HL-60 (cell line): Measurements from ENCODE around the gene S100B.

Source experiments
- DNase-seq, 2 experiments: peaks; one replicate each; pipeline ENCODE4 v3.0.0-alpha.2; 2010 to 2020; ENCODE audit warnings: low read depth in 1 of 2, low spot score in 1 of 2
- H3K27ac ChIP-seq: fragments of 250-450 bp; sonication (Bioruptor Pico); replicated peaks from 2 replicates; pipeline ENCODE4 v1.5.1; 2020; ENCODE audit warnings: mild to moderate bottlenecking, moderate library complexity
- H3K27me3 ChIP-seq: fragments of 250-450 bp; sonication (Bioruptor Pico); 2 replicates; pipeline ENCODE4 v1.5.1; 2021; ENCODE audit warnings: mild to moderate bottlenecking, moderate library complexity; ENCODE audit not compliant: insufficient read depth, poor library complexity, severe bottlenecking
- H3K4me3 ChIP-seq: replicated peaks from 2 replicates; pipeline ENCODE4 v1.5.1; 2011; ENCODE audit warnings: mild to moderate bottlenecking, control low read depth, low read length; ENCODE audit not compliant: insufficient read depth
- GABPA ChIP-seq: IDR thresholded peaks from 2 replicates; pipeline ENCODE4 v1.6.1; 2012; ENCODE audit warnings: low read depth
- POLR2AphosphoS5 ChIP-seq: IDR thresholded peaks from 2 replicates; pipeline ENCODE4 v1.6.1; 2012; ENCODE audit warnings: low read depth
- SPI1 ChIP-seq: IDR thresholded peaks from 2 replicates; pipeline ENCODE4 v1.6.1; 2012; ENCODE audit warnings: low read depth, mild to moderate bottlenecking, borderline replicate concordance
- TF ChIP-seq, protein P1 (sequence below): IDR thresholded peaks from one replicate; pipeline ENCODE4 v1.5.1; 2011; ENCODE audit warnings: low read length, control low read depth, inconsistent platforms; ENCODE audit not compliant: insufficient read depth
- TF ChIP-seq, protein P2 (sequence below): IDR thresholded peaks from 2 replicates; pipeline ENCODE4 v1.6.1; 2012; ENCODE audit warnings: low read depth; ENCODE audit not compliant: insufficient replicate concordance

S100B gene

GRCh38 chr21:46636181-46636512 is 31.3 kb upstream of the S100B start:
- no peaks in the 10 kb centered on the region for H3K27me3 ChIP-seq
- peak overlapping the region; percentile 92 for H3K4me3 ChIP-seq
- DNase-seq: no peak
- H3K27ac ChIP-seq: peak overlapping the region; percentile 99
- TF ChIP-seq SPI1: no peak
- no peak for TF ChIP-seq POLR2AphosphoS5
- TF ChIP-seq, protein P1, sequence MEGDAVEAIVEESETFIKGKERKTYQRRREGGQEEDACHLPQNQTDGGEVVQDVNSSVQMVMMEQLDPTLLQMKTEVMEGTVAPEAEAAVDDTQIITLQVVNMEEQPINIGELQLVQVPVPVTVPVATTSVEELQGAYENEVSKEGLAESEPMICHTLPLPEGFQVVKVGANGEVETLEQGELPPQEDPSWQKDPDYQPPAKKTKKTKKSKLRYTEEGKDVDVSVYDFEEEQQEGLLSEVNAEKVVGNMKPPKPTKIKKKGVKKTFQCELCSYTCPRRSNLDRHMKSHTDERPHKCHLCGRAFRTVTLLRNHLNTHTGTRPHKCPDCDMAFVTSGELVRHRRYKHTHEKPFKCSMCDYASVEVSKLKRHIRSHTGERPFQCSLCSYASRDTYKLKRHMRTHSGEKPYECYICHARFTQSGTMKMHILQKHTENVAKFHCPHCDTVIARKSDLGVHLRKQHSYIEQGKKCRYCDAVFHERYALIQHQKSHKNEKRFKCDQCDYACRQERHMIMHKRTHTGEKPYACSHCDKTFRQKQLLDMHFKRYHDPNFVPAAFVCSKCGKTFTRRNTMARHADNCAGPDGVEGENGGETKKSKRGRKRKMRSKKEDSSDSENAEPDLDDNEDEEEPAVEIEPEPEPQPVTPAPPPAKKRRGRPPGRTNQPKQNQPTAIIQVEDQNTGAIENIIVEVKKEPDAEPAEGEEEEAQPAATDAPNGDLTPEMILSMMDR: no peak
- no peak for TF ChIP-seq GABPA
- TF ChIP-seq, protein P2, sequence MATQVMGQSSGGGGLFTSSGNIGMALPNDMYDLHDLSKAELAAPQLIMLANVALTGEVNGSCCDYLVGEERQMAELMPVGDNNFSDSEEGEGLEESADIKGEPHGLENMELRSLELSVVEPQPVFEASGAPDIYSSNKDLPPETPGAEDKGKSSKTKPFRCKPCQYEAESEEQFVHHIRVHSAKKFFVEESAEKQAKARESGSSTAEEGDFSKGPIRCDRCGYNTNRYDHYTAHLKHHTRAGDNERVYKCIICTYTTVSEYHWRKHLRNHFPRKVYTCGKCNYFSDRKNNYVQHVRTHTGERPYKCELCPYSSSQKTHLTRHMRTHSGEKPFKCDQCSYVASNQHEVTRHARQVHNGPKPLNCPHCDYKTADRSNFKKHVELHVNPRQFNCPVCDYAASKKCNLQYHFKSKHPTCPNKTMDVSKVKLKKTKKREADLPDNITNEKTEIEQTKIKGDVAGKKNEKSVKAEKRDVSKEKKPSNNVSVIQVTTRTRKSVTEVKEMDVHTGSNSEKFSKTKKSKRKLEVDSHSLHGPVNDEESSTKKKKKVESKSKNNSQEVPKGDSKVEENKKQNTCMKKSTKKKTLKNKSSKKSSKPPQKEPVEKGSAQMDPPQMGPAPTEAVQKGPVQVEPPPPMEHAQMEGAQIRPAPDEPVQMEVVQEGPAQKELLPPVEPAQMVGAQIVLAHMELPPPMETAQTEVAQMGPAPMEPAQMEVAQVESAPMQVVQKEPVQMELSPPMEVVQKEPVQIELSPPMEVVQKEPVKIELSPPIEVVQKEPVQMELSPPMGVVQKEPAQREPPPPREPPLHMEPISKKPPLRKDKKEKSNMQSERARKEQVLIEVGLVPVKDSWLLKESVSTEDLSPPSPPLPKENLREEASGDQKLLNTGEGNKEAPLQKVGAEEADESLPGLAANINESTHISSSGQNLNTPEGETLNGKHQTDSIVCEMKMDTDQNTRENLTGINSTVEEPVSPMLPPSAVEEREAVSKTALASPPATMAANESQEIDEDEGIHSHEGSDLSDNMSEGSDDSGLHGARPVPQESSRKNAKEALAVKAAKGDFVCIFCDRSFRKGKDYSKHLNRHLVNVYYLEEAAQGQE: no peak

- DNase-seq: peak; percentile 90 to 97
- H3K4me3 ChIP-seq: peak within 1 kb of the TSS; percentile 92
- H3K27ac ChIP-seq: peak within 1 kb of the TSS; percentile 99
- H3K27me3 ChIP-seq: no peaks in the 10 kb centered on the region
- TF ChIP-seq, protein P1: no peak
- TF ChIP-seq POLR2AphosphoS5: peak; percentile 91; the same call in 1 of the 2 replicates
These were observed 30.7 kb upstream of the S100B start, which contains the start of gene PRMT2 for GRCh38 chr21:46635324-46636180. PRMT2 (plus strand) TSS chr21:46635674; CDS start chr21:46636952, 1,278 bp downstream.

GRCh38 chr21:46634966-46635323 is 30.1 kb upstream of the S100B start:
- Histone ChIP-seq H3K27ac (peak overlapping the region; percentile 99), H3K27me3 (no peaks in the 10 kb centered on the region), H3K4me3 (peak overlapping the region; percentile 92)
- TF ChIP-seq GABPA: no peak
- TF ChIP-seq, protein P1: no peak
- peak; percentile 77; the same call in 1 of the 2 replicates for TF ChIP-seq SPI1
- TF ChIP-seq, protein P2: peak; percentile 66
- peak; percentile 71 to 83 for DNase-seq

GRCh38 chr21:46634427-46634826 is 29.5 kb upstream of the S100B start:
- H3K27ac ChIP-seq: peak overlapping the region; percentile 99
- TF ChIP-seq SPI1 (no peak), GABPA (no peak), POLR2AphosphoS5 (no peak)
- TF ChIP-seq, protein P1: no peak
- TF ChIP-seq, protein P2: no peak

More at GRCh38 chr21:46634427-46634826, 29.5 kb upstream of the S100B start:
- no peaks in the 10 kb centered on the region for H3K27me3 ChIP-seq
- no peak for DNase-seq
- H3K4me3 ChIP-seq: no peak overlapping the region
